ENCODE measurements around the gene CELF4. TPM values are rescaled to one million over a fixed set of nuclear protein-coding genes. Genes with fewer than 3 reads are reported as not detected.

The CELF4 gene
- total and polyA plus RNA-seq, 10 of the 15 experiments (the other 5 are each of a cell fraction or from before 2014, with no cell fraction given) = 0.03 to 0.32 TPM; not detected in 8

- Histone ChIP-seq H3K79me2 (ENCODE audit: control insufficient read depth, insufficient read depth, low read length) (no peaks in the 10 kb centered on the region), H3K9ac (ENCODE audit: control insufficient read depth, insufficient read depth, low read length) (no peak overlapping the region), H3K27me3 (replicated peaks in 1 of 2; ENCODE audit: control insufficient read depth in 2 of 2, insufficient read depth in 2 of 2, low read length in 1 of 2) (no peaks in the 10 kb centered on the region), H3K4me1 (ENCODE audit: control insufficient read depth, insufficient read depth, low read length) (no peaks in the 10 kb centered on the region), H3K36me3 (ENCODE audit: control insufficient read depth in 2 of 2, insufficient read depth in 2 of 2, low read length in 1 of 2) (no peaks in the 10 kb centered on the region), H3K4me3 (no peak overlapping the region), H4K20me1 (ENCODE audit: control insufficient read depth, insufficient read depth) (no peaks in the 10 kb centered on the region), H3K4me2 (ENCODE audit: control insufficient read depth, insufficient read depth) (no peak overlapping the region), H3K9me3 (replicated peaks; ENCODE audit: control insufficient read depth, insufficient read depth, low read length) (no peaks in the 10 kb centered on the region; the same call in 2 of the 3 replicates), H3K27ac (ENCODE audit: control insufficient read depth, insufficient read depth) (no peak overlapping the region), H2AFZ (ENCODE audit: control insufficient read depth, low read depth, low read length) (no peak overlapping the region)
- in situ Hi-C loops (cut with MboI) (no loop called here), intact Hi-C loops (cut with micrococcal nuclease; ENCODE audit: unreplicated experiment) (no loop called here)
- ChIA-PET SMC1A (ENCODE audit: uncharacterized antibody, unreplicated experiment) (no interaction called here), RAD21 (ENCODE audit: unreplicated experiment) (no interaction called here), POLR2A (no interaction called here), CTCF (no interaction called here)
- no TSS peak for BruUV-seq (replicated peaks)
- FAIRE-seq (no peak), DNase-seq (ENCODE audit: low read depth, low spot score) (no peak), ATAC-seq (no peak)
- 62% methylated on average over 2 of the region's 2 CpGs for WGBS (ENCODE audit: insufficient coverage, insufficient replicate concordance, low lambda C conversion rate, missing lambda C conversion rate)
- TF ChIP-seq CTCF (IDR thresholded peaks at IDR 0.05 in 2 of 3, conservative IDR thresholded peaks at IDR 0.05 in 1 of 3; ENCODE audit: control insufficient read depth in 2 of 3, extremely low read depth in 1 of 3, insufficient read depth in 1 of 3, low read depth in 3 of 3, low read length in 3 of 3) (no peak), CHD2 (IDR thresholded peaks at IDR 0.05; ENCODE audit: borderline replicate concordance, low read depth, low read length) (no peak), YBX1 (IDR thresholded peaks at IDR 0.05) (no peak), MTA2 (IDR thresholded peaks at IDR 0.05; ENCODE audit: low read depth) (no peak), NFYA (IDR thresholded peaks at IDR 0.05; ENCODE audit: borderline replicate concordance, low read depth, low read length) (no peak), IKZF1 (conservative IDR thresholded peaks at IDR 0.05) (no peak), HDGF (IDR thresholded peaks at IDR 0.05) (no peak), KLF5 (IDR thresholded peaks at IDR 0.05; ENCODE audit: partially characterized antibody) (no peak)
Measured at GRCh38 chr18:37218022-37218590, 347.5 kb downstream of the CELF4 start.

Measured in GM12878 (cell line).